HG02973 (cell line): Measurements from ENCODE around the gene AKT3.
"Not testable (repeated sequence)": the region's sequence is repeated elsewhere in the genome, so short reads cannot be mapped to it uniquely, and the experiment has no call there.

Experiments used
- ATAC-seq: cut with Tn5 transposase; IDR thresholded peaks from one replicate; pipeline ENCODE4 v1.9.1; 2021; ENCODE audit warnings: moderate library complexity; ENCODE audit not compliant: unreplicated experiment

Gene AKT3

GRCh38 chr1:243842161-243842560 is 7.9 kb downstream of the AKT3 start:
- no peak for ATAC-seq

GRCh38 chr1:243841507-243841906 is 8.5 kb downstream of the AKT3 start:
- ATAC-seq = no peak

GRCh38 chr1:243837907-243838535 is 12.0 kb downstream of the AKT3 start:
- ATAC-seq = peak; percentile 86

DNA sequence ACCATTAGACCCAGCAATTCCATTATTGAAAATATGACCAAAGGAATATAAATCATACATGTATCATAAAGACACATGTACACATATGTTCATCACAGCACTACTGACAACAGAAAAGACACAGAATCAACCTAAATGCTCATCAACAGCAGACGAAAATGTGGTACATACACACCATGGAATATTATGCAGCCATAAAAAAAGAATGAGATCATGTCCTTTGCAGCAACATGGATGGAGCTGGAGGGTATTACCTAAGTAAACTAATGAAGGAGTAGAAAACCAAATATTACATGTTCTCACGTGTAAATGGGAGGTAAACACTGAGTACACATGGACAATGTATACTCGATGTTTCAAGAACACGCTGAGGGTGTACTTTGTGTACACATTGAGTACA is 15.9 kb downstream of the AKT3 start:
- ATAC-seq = no peak

DNA sequence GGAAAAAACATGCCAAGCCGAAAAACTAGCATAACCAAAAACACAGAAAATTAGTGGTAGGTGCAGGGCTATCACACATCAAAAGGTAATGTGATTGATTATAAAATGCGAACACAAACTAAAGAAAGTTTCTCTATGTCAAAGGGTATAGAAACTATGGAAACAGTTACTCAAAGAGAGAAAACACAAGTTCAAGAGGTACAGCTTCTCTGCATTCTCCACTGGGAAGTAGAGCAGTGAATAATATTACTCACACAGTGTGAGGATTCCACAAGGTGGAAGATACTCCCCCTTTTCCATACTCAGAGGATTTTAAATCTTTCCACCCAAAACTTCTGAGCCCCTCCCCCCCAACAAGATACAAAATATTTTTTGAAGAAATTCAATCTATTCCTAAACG is 18.6 kb downstream of the AKT3 start:
- no peak for ATAC-seq

DNA sequence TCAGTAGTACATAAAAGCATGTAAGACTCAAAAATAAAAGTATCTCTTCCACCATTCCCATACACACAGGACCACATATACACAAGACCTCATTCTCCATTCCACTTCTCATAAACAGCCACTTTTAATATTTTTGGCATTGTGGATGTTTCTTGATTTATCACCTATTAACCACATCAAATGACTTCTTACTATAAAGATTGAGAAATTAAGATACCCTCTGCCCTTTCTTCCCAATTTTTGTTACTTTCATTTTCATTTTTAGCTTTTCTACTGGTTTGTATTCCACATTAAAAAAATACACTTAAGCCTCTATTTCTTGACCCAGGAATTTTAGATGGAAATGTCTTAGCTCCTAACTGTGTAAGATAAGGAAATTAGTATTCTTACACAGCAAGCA is 22.8 kb downstream of the AKT3 start:
- no peak for ATAC-seq

DNA sequence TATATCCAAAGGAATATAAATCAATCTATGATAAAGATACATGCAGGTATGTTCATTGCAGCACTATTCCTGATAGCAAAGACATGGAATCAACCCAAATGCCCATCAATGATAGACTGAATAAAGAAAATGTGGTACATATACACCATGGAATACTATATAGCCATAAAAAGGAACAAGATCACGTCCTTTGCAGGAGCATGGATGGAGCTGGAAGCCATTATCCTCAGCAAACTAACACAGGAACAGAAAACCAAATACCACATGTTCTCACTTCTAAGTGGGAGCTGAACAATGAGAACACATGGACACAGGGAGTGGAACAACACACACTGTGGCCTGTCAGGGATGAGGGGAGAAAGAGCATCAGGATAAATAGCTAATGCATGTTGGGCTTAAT is 25.1 kb downstream of the AKT3 start:
- ATAC-seq = not testable (repeated sequence)

DNA sequence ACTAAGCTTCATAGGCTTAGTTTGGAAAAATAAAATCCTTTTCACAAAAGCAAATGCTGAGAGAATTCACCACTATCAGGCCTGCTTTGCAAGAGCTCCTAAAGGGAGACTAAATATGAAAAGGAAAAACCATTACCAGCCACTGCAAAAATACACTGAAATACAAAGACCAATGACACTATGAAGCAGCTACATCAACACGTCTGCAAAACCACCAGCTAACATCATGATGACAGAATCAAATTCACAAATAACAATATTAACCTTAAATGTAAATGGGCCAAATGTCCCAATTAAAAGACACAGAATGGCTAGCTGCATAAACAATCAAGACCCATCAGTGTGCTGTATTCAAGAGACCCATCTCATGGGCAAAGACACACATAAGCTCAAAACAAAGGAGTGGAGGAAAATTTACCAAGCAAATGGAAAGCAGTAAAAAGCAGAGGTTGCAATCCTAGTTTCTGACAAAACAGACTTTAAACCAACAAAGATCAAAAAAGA is 28.8 kb downstream of the AKT3 start:
- no peak for ATAC-seq

- no peak for ATAC-seq
Measured at GRCh38 chr1:243819438-243819839, 30.6 kb downstream of the AKT3 start.

- ATAC-seq = no peak
Measured at GRCh38 chr1:243818978-243819377, 31.1 kb downstream of the AKT3 start.

DNA sequence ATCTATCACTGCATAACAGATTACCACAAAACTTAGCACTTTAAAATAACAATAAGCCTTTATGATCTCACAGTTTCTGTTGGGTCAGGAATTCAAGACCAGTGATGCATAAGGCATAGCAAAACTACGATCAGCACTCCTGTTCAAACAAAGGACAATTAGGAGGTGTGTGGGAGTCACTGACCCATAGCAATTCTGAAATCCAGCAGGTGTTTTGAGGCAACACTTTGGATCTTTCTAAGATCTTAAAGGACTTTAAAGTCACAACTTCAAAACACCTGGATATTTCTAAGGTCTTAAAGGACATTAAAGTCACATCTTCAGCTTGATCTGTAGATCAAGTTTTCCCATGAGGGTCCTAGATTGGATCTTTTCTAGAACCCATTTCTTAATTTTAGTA is 35.3 kb downstream of the AKT3 start:
- no peak for ATAC-seq

- not testable (repeated sequence) for ATAC-seq
Measured at GRCh38 chr1:243807346-243807745, 42.7 kb downstream of the AKT3 start.

- no peak for ATAC-seq
Measured at GRCh38 chr1:243806310-243806709, 43.7 kb downstream of the AKT3 start.

- ATAC-seq = no peak
Measured at GRCh38 chr1:243802736-243803135, 47.3 kb downstream of the AKT3 start.

DNA sequence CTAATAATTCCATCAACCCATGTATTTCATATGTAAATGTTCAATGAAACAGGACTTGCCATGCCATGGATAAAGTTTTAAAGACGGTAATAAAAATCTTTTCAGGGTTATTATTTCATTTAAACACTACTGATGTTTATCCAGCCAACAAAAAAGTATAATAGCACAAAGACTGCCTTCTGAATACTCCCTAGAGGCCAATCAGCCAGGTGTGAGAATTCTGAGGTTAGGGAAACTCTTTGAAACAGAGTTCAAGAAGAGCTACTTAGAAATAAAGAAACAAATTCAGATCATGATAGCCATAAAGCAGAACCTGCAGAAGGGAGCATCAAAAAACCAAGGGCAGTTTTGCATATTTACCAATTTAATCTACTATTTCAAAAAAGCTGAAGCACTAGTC is 48.7 kb downstream of the AKT3 start:
- ATAC-seq = no peak

DNA sequence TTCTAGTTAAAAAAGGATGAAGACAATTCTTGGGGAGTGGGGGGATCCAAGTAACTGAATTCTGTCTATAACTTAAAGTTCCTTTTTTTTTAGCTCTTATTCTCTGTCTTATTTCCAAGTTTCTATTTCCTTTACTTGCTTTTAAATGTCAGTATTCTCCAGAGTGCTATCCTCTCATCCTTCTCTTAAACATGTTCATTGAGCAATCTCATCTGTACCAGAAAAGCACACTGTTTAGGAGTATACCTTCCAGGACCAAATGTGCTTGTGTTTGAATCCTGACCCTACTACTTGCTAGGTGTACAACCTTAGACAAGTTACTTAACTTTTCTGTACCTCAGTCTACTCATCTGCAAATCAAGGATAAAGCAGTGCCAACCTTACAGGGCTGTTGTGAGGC is 50.1 kb downstream of the AKT3 start:
- ATAC-seq = no peak

DNA sequence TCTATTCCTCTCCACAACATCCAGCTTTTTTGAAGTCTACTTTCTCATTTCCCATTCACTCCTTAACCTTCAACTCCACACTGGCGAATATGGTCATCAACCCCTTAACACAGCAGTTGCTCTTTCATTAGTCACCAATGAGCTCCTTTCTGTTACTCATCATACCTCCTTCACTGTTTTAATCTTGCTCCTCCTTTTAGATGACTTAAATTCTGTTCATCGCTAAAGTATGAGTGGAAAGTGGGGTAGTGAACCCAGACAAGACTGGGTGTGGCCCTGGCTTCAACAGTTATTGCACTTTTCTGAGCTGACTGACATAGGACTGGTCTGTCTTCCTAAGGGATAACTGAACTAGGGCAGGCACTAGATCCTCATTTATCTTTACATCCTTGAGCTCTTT is 51.3 kb downstream of the AKT3 start:
- no peak for ATAC-seq

GRCh38 chr1:243796016-243796415 is 54.0 kb downstream of the AKT3 start:
- no peak for ATAC-seq

GRCh38 chr1:243793298-243793697 is 56.7 kb downstream of the AKT3 start:
- no peak for ATAC-seq

DNA sequence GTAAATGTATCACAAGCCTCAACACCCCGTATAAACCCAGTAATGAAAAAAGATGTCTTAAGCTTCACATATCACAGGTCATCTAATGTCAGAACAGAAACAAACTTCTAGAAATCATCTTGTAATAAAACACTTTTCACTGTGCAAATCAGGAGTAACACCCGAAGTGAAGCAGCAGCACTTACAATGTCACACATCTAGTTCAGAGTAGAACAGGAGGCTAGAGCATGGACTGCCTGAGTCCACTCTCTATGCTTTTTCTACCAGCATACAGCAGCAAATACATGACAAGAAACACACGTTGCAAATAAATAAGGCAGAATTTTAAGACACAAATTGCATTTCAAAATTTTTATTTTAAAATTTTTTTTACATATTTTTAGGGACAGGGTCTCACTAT is 57.2 kb downstream of the AKT3 start:
- ATAC-seq = no peak

DNA sequence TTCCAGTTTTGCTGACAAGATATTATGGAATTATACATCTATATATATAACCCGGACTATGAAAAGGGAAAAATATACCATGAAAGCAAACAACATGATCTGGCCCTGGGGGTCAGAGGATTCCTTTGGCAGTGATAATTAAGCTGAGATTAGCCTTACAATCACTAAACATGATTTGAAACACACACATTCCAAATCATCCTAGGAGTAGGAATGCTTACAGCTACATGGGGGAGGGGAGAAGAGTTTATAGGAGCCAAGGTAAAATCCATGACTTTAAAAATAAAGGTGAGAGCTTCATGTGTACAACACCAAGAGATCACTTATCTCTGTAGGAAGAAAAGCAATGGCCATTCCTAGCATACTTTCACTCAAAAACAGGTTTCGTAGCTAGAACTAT is 57.6 kb downstream of the AKT3 start:
- no peak for ATAC-seq

DNA sequence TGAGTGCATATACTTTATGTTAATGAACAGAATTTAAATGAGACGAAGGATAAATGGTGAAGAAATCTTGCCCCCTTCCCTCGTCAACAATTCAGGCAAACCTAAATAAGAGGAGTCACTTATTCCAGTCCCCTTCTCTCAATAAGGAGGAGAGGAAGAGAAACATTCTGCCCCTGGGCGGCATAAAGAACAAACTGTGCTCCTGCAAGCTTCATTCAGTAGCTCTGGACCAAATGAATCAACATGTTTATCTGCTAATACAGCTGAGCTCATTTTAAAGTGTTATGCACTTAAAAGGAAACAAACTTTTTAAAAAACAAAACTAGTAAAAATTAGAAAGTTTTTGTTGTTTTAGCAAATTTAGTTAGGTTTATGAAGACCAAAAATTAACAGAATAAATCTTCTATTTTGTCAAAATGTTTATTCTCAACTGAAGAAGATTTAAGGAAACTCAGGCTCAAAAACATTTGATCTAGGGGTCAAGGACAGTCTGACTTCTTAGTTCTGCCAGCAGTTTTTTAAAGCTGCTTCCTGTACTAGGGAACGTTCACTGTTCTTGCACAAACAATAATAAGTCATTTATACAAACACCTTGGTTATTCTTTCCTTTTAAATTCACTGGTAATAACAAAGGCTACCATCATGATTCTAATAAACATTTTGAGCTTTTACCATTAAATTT is 58.3 kb downstream of the AKT3 start:
- no peak for ATAC-seq

- ATAC-seq = no peak
Measured at GRCh38 chr1:243790404-243790803, 59.6 kb downstream of the AKT3 start.
